ENCODE data around the gene SCUBE1.

Gene SCUBE1

DNA sequence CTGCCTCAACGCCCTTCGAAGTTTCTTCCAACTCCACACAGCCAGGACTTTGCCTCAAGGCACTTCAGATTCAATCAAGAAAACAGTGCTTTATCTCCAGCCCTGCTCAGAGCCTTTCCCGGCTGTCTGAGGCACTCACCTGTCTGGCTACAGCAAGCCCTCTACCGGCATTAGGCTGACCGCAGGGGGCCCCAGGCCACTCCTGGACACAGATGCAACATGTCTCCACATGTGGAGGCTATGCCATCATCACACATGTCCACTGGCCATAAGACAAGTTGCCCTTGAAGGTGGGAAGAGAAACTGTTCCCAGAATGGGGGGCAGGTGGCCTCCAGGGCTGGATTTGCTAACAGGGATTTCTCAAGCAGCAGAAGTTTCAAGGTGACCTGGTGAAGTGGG, 10.0 kb downstream of the SCUBE1 start:
- intact Hi-C loops (cut with DNase I), result no loop called here
- no peak for DNase-seq

- no peak for DNase-seq
- intact Hi-C loops (cut with DNase I), result no loop called here
These were observed 11.5 kb downstream of the SCUBE1 start for GRCh38 chr22:43331698-43332097.

GRCh38 chr22:43331069-43331451, 12.1 kb downstream of the SCUBE1 start:
- intact Hi-C loops (cut with DNase I), result no loop called here
- no peak for DNase-seq

DNA sequence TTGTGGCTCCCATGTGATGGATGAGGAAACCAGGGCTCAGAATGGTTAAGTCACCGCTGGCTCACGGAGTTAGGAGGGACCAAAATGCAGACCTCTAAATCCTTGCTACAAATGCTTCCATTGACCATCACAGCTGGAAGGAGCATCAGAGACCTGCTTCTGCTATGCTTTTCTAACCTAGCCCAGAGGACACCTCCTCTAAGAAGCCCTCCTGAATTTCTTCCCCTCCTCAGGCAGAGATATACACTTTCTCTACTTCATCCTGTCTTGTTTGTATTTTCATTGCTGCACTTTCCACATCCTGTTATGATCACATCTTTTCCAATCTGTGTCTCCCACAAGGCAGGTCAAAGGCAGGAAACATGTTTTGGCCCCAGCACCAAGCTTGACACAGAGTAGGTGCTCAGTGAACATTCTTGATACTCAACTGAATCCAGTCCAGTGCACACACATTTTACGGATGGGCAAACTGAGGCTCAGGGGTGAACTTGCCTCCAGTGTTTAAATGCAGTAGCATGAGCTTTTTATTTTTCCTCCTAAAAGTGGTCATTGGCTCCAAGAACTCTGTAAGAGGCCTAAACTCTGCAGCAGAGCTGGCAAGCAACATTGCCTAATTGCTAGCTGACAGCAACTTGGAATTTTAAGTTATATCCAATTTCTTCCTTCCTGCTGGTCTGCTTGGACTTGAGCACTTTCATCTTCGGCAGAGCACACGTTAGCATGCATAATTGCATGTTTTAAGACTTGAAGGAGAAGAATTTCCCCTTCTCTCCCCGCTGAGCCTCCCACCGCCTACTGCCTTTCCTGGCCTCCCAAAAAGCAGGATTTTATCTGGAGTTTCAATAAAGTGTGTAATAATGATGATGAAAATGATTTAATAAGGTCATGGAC, 12.7 kb downstream of the SCUBE1 start:
- intact Hi-C loops (cut with DNase I), result no loop called here
- no peak for DNase-seq

- DNase-seq, result no peak
- intact Hi-C loops (cut with DNase I), result no loop called here
These were observed 14.1 kb downstream of the SCUBE1 start for GRCh38 chr22:43329061-43329460.

GRCh38 chr22:43327157-43327438, 16.1 kb downstream of the SCUBE1 start:
- intact Hi-C loops (cut with DNase I), result no loop called here
- DNase-seq, result no peak

GRCh38 chr22:43326331-43327156, 16.6 kb downstream of the SCUBE1 start:
- no peak for DNase-seq
- intact Hi-C loops (cut with DNase I), result no loop called here

DNA sequence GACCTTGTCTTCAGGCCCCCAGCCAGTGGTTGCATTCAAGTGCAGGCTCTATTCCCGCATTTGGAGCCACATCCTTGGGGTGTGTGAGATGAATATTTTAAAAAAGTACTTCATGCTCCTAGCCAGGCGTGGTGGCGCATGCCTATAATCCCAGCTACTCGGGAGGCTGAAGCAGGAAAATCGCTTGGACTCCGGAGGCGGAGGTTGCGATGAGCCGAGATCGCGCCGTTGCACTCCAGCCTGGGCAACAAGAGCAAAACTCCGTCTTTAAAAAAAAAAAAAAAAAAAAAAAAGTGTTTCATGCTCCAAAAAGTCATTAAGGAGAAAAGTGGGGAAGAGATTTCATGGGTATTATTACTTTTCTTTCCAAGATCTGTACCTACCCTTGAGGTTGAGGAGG, 18.0 kb downstream of the SCUBE1 start:
- no peak for DNase-seq

GRCh38 chr22:43320943-43321900, 21.9 kb downstream of the SCUBE1 start:
- no peak for DNase-seq
- intact Hi-C loops (cut with DNase I), result no loop called here

More for the DNA sequence above, 18.0 kb downstream of the SCUBE1 start:
- intact Hi-C loops (cut with DNase I), result no loop called here

- no peak for DNase-seq
- intact Hi-C loops (cut with DNase I), result no loop called here
These were observed 23.3 kb downstream of the SCUBE1 start for GRCh38 chr22:43319661-43320486.

DNA sequence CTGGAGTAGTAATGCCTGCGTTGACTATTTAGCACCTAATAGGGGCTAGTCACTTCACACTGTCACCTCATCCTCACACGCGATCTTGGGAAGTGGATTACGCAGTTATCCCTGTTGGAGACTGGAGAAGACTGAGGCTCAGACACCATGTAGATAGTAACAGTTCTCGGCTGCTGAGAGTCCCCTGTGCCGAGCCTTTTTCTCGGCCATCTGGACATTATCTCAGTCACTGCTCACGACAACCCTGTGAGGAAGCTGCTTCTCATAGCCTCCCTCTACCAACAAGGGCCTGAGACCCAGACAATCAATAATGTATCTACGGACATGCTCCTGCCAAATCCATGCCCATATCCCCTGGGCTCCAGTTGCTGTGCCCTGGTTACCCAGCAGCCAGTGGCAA, 25.9 kb downstream of the SCUBE1 start:
- DNase-seq, result no peak
- intact Hi-C loops (cut with DNase I), result no loop called here

GRCh38 chr22:43315687-43316217, 27.4 kb downstream of the SCUBE1 start:
- intact Hi-C loops (cut with DNase I), result no loop called here

GRCh38 chr22:43314611-43315010, 28.6 kb downstream of the SCUBE1 start:
- no peak for DNase-seq
- intact Hi-C loops (cut with DNase I), result no loop called here

More at GRCh38 chr22:43315687-43316217, 27.4 kb downstream of the SCUBE1 start:
- DNase-seq, result no peak

GRCh38 chr22:43313890-43314474, 29.2 kb downstream of the SCUBE1 start:
- DNase-seq, result no peak
- intact Hi-C loops (cut with DNase I), result no loop called here

- intact Hi-C loops (cut with DNase I), result no loop called here
- no peak for DNase-seq
These were observed 29.8 kb downstream of the SCUBE1 start for GRCh38 chr22:43313244-43313889.

DNA sequence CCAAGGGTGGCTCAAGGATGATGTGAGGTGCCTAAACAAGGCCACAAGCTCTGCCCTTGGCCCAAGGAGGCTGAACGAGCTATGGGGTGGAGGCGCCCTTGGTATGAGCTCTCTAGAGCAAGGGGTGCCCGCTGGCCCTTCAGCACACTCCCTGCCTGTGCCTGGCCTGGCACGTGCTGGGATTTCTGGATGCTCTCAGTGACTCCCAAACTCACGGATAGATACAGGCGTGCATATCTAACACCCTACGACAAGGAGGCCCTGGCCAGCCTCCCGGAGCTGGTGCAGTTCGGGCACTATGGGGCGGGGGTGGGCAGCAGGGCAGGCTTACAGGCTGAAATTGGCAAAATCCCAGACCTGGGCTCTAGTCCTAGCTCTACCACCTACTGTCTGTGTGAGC, 30.6 kb downstream of the SCUBE1 start:
- intact Hi-C loops (cut with DNase I), result no loop called here
- DNase-seq, result no peak

GRCh38 chr22:43310798-43311197, 32.4 kb downstream of the SCUBE1 start:
- DNase-seq, result no peak
- intact Hi-C loops (cut with DNase I), result no loop called here

Measured in head of caudate nucleus (tissue), 42 donors.